Measurements from ENCODE around the gene COIL.
A peak's percentile ranks its signal among the peaks of the same experiment; 100 is the strongest.

The COIL gene

DNA sequence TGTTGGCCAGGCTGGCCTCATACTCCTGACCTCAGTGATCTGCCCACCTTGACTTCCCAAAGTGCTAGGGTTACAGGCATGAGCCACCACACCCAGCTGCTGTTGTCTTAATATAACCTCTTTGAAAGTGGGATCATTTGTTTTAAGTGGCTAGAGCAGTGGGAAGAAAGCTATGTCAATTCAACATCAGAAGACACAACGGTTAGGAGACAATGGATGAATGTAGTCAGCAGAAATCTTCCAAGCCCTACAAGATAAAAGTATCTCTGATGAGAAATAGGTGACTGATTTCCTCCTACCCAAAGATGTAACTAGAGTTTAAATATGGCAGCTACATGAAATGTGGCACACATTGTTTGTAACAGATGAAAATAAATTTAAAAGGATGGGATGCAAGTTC, 27.0 kb downstream of the COIL start:
- H3K27ac ChIP-seq (ENCODE audit: low read depth, low read length), result no peak overlapping the region
- H3K4me3 ChIP-seq (ENCODE audit: low read depth, low read length), result no peak overlapping the region
- no peak overlapping the region for H3K9ac ChIP-seq (ENCODE audit: low read length)
- H3K27me3 ChIP-seq (ENCODE audit: control insufficient read depth, insufficient read depth, low read length), result no peaks in the 10 kb centered on the region
- H3K36me3 ChIP-seq (ENCODE audit: control insufficient read depth, insufficient read depth, low read length), result peaks cover 36% of the 10 kb centered on the region
- peaks cover 34% of the 10 kb centered on the region for H3K9me3 ChIP-seq (ENCODE audit: control insufficient read depth, insufficient read depth, low read depth, low read length)
- no peaks in the 10 kb centered on the region for H3K4me1 ChIP-seq (ENCODE audit: control insufficient read depth, insufficient read depth, low read length)

DNA sequence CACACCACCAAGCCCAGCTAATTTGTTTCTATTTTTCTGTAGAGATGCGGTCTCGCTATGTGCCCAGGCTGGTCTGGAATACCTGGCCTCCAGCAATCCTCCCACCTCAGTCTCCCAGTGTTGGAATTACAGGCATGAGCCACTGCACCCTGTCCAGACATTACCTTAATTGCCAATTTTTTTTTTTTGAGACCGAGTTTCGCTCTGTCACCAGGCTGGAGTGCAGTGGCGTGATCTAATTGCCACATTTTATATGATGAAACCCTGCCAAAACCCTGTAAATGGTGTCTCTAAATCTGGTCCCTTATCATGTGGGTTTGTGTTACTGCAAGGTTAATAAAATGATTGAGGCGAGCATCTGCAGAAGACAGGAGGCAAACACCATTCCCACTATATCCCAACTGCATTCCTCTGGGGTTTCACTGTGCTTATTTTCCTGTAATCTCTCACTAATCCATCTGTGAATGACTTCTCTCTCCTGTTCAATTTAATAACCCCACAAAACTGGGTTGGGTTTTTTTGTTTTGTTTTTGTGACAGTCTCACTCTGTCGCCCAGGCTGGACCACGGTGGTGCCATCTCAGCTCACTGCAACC, 27.6 kb downstream of the COIL start:
- no peak overlapping the region for H3K9ac ChIP-seq (ENCODE audit: low read length)
- peaks cover 40% of the 10 kb centered on the region for H3K9me3 ChIP-seq (ENCODE audit: control insufficient read depth, insufficient read depth, low read depth, low read length)
- no peak overlapping the region for H3K4me3 ChIP-seq (ENCODE audit: low read depth, low read length)
- H3K4me1 ChIP-seq (ENCODE audit: control insufficient read depth, insufficient read depth, low read length), result no peaks in the 10 kb centered on the region
- no peaks in the 10 kb centered on the region for H3K27me3 ChIP-seq (ENCODE audit: control insufficient read depth, insufficient read depth, low read length)
- no peak overlapping the region for H3K27ac ChIP-seq (ENCODE audit: low read depth, low read length)
- H3K36me3 ChIP-seq (ENCODE audit: control insufficient read depth, insufficient read depth, low read length), result peaks cover 31% of the 10 kb centered on the region

DNA sequence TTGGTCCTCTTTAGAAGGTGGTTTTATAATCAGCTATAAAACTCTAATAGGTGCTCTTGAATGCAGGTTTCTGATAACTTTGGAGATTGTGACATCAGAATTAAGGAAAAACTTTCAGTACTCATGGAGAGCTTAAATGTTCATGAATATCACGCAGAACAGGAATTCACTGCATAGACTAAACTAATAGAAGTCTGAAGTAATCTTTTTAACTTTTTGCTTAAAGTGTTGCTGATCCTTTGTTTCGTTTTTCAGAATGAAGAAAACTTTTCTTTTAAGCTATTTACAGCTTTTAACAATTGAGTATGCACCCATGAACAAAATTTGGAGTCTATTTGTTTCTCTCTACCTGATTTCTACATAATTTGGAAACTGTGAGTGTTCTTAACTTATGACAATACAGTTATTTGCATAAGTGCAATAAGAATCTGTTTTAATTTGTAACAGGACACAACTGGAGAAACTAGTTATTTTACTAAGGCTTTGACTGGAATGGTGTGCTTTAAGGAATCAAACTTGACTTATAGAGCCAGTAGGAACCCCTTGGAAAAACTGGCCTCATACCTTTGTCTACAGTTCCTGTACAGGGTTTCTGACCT, 30.0 kb downstream of the COIL start:
- Histone ChIP-seq H3K9me3 (ENCODE audit: control insufficient read depth, insufficient read depth, low read depth, low read length) (peaks cover 40% of the 10 kb centered on the region), H3K27ac (ENCODE audit: low read depth, low read length) (no peak overlapping the region), H3K9ac (ENCODE audit: low read length) (no peak overlapping the region), H3K27me3 (ENCODE audit: control insufficient read depth, insufficient read depth, low read length) (no peaks in the 10 kb centered on the region), H3K36me3 (ENCODE audit: control insufficient read depth, insufficient read depth, low read length) (peaks cover 14% of the 10 kb centered on the region), H3K4me1 (ENCODE audit: control insufficient read depth, insufficient read depth, low read length) (peaks cover 9% of the 10 kb centered on the region; the same call in 1 of the 2 replicates), H3K4me3 (ENCODE audit: low read depth, low read length) (no peak overlapping the region)

DNA sequence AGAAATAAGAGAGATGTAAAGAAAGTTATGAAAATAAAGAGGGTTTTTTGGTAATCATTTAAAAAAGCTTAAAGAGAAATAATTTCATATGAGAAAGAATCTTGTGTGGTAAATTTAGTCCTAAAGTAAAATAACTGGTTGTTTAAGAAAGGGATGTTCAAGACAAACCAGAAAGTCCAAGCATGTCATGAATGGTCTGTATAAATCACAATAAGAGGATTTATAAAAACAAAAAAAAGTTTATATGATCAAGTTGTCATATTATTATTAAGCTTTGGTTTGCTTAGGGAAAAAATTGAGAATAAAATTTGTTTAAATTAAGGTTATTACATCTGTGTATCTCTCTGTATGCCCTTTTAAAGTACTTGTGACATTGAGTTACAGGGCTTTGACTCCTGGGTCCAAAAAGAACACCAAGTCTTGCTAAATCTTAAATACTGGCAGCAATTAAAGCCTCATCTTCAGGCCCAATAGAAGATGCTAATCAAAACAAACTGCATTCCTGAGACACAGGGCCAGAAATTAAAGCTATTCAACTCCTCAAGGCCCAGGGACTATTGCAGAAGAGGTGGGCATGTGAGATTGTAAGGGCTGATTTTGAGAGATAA, 31.4 kb downstream of the COIL start:
- Histone ChIP-seq H3K27ac (ENCODE audit: low read depth, low read length) (no peak overlapping the region), H3K4me3 (ENCODE audit: low read depth, low read length) (no peak overlapping the region), H3K36me3 (ENCODE audit: control insufficient read depth, insufficient read depth, low read length) (peaks cover 10% of the 10 kb centered on the region), H3K4me1 (ENCODE audit: control insufficient read depth, insufficient read depth, low read length) (peaks cover 11% of the 10 kb centered on the region; the same call in 1 of the 2 replicates), H3K9me3 (ENCODE audit: control insufficient read depth, insufficient read depth, low read depth, low read length) (peaks cover 40% of the 10 kb centered on the region), H3K27me3 (ENCODE audit: control insufficient read depth, insufficient read depth, low read length) (no peaks in the 10 kb centered on the region), H3K9ac (ENCODE audit: low read length) (no peak overlapping the region)

DNA sequence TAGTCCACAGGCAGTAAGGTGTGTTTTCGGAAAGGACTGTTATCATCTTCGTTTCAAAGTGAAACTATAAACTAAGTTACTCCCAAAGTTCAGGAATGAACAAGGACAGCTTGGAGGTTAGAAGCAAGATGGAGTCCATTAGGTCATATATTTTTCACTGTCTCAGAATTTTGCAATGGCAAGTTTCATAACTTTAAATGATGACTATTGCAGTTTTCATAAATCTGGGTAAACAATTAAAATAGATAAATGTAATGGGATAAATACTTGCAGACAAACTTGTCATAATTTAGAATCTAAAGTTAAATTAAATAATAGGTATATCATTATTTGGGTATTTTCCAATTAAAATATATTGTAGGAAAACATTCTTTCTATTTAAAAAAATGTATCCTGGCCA, 32.3 kb downstream of the COIL start:
- peaks cover 3% of the 10 kb centered on the region for H3K36me3 ChIP-seq (ENCODE audit: control insufficient read depth, insufficient read depth, low read length)

DNA sequence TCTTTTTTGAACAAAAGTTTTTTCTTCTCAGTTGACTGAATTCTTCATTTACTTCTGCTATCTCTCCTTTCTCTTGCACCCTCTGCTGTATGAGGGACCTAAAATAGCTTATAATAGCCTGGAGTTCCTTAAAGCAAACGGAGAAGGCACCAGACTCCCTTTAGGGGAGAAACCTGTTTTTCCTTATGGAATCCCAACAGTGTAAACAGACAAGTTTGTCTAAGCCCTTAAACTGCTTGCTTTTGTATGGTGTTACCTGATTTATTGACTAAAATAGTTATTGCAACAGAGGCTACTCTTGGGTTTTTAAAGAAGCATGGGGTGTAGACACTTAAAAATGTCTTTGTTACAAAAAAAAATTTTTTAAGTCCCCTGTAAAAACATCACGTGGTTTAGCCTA, 34.1 kb downstream of the COIL start:
- peak overlapping the region; percentile 84 for H3K27ac ChIP-seq (ENCODE audit: low read depth, low read length)
- no peaks in the 10 kb centered on the region for H3K27me3 ChIP-seq (ENCODE audit: control insufficient read depth, insufficient read depth, low read length)
- H3K9ac ChIP-seq (ENCODE audit: low read length), result peak overlapping the region; percentile 39
- H3K4me1 ChIP-seq (ENCODE audit: control insufficient read depth, insufficient read depth, low read length), result peaks cover 14% of the 10 kb centered on the region; the same call in 1 of the 2 replicates
- H3K4me3 ChIP-seq (ENCODE audit: low read depth, low read length), result 0 out of 2 replicates have a peak overlapping the region, but pooled peaks have one; percentile 6
- peaks cover 32% of the 10 kb centered on the region for H3K9me3 ChIP-seq (ENCODE audit: control insufficient read depth, insufficient read depth, low read depth, low read length)
- H3K36me3 ChIP-seq (ENCODE audit: control insufficient read depth, insufficient read depth, low read length), result no peaks in the 10 kb centered on the region

More for the DNA sequence above, 32.3 kb downstream of the COIL start:
- no peaks in the 10 kb centered on the region for H3K27me3 ChIP-seq (ENCODE audit: control insufficient read depth, insufficient read depth, low read length)
- peaks cover 43% of the 10 kb centered on the region for H3K9me3 ChIP-seq (ENCODE audit: control insufficient read depth, insufficient read depth, low read depth, low read length)
- H3K4me3 ChIP-seq (ENCODE audit: low read depth, low read length), result no peak overlapping the region
- no peak overlapping the region for H3K27ac ChIP-seq (ENCODE audit: low read depth, low read length)
- peaks cover 14% of the 10 kb centered on the region; the same call in 1 of the 2 replicates for H3K4me1 ChIP-seq (ENCODE audit: control insufficient read depth, insufficient read depth, low read length)
- no peak overlapping the region for H3K9ac ChIP-seq (ENCODE audit: low read length)

DNA sequence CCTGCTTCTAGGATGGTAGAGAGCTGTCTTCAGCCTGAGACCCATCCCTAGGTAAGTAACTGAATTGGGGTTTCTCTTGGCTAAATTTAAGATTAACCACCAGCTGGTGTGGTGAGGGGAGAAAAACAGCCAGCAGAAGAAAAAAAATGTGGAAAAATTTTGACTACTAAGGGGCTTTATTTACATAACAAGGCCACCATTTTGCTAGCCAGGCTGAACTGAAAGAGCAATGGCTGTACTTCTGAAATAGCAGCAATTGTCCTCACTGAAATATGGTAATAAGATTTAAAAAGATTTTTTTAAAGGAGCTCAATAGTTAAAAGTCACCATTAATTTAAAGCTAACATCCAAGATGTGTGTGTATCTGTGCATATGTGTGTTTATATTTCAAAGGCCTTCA, 34.6 kb downstream of the COIL start:
- H3K4me1 ChIP-seq (ENCODE audit: control insufficient read depth, insufficient read depth, low read length), result peaks cover 14% of the 10 kb centered on the region; the same call in 1 of the 2 replicates
- H3K4me3 ChIP-seq (ENCODE audit: low read depth, low read length), result 0 out of 2 replicates have a peak overlapping the region, but pooled peaks have one; percentile 6
- H3K9ac ChIP-seq (ENCODE audit: low read length), result peak overlapping the region; percentile 39
- peak overlapping the region; percentile 84 for H3K27ac ChIP-seq (ENCODE audit: low read depth, low read length)
- H3K36me3 ChIP-seq (ENCODE audit: control insufficient read depth, insufficient read depth, low read length), result no peaks in the 10 kb centered on the region
- no peaks in the 10 kb centered on the region for H3K27me3 ChIP-seq (ENCODE audit: control insufficient read depth, insufficient read depth, low read length)
- peaks cover 28% of the 10 kb centered on the region for H3K9me3 ChIP-seq (ENCODE audit: control insufficient read depth, insufficient read depth, low read depth, low read length)

DNA sequence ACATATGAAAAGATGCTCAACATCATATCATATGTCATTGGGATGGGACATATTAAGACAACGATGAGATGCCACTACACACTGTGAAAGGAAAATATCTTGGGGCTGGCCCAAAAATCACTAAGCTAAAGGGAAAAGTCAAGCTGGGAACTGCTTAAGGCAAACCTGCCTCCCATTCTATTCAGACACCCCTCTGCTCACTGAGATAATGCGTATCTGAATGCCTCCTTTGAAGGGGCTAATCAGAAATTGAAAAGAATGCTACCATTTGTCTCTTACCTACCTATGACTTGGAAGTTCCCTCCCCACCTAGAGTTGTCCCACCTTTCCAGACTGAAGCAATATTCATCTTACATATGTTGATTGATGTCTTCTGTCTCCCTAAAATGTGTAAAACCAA, 35.8 kb downstream of the COIL start:
- Histone ChIP-seq H3K36me3 (ENCODE audit: control insufficient read depth, insufficient read depth, low read length) (no peaks in the 10 kb centered on the region), H3K9ac (ENCODE audit: low read length) (no peak overlapping the region), H3K27ac (ENCODE audit: low read depth, low read length) (no peak overlapping the region), H3K27me3 (ENCODE audit: control insufficient read depth, insufficient read depth, low read length) (no peaks in the 10 kb centered on the region), H3K4me3 (ENCODE audit: low read depth, low read length) (no peak overlapping the region), H3K9me3 (ENCODE audit: control insufficient read depth, insufficient read depth, low read depth, low read length) (peaks cover 17% of the 10 kb centered on the region), H3K4me1 (ENCODE audit: control insufficient read depth, insufficient read depth, low read length) (peaks cover 14% of the 10 kb centered on the region; the same call in 1 of the 2 replicates)

DNA sequence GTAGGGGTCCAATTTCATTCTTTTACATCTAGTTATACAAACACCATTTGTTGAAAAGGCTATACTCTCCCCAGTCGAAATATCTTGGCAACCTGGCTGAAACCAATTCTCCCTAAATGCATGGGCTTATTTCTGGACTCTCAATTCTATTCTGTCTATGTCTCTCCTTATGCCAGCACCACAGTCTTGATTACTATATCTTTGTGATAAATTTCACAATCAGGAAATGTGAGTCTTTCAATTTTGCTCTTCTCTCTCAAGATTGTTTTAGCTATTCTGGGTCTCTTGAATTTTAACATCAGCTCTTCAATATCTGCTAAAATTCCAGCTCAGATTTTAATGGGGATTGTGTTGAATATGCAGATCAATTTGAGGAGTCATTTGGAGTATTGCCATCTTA, 41.1 kb downstream of the COIL start:
- Histone ChIP-seq H3K27me3 (ENCODE audit: control insufficient read depth, insufficient read depth, low read length) (peaks cover 13% of the 10 kb centered on the region), H3K27ac (ENCODE audit: low read depth, low read length) (no peak overlapping the region), H3K4me3 (ENCODE audit: low read depth, low read length) (no peak overlapping the region), H3K4me1 (ENCODE audit: control insufficient read depth, insufficient read depth, low read length) (peaks cover 9% of the 10 kb centered on the region), H3K9me3 (ENCODE audit: control insufficient read depth, insufficient read depth, low read depth, low read length) (peaks cover 3% of the 10 kb centered on the region; the same call in 1 of the 2 replicates), H3K36me3 (ENCODE audit: control insufficient read depth, insufficient read depth, low read length) (no peaks in the 10 kb centered on the region), H3K9ac (ENCODE audit: low read length) (no peak overlapping the region)

DNA sequence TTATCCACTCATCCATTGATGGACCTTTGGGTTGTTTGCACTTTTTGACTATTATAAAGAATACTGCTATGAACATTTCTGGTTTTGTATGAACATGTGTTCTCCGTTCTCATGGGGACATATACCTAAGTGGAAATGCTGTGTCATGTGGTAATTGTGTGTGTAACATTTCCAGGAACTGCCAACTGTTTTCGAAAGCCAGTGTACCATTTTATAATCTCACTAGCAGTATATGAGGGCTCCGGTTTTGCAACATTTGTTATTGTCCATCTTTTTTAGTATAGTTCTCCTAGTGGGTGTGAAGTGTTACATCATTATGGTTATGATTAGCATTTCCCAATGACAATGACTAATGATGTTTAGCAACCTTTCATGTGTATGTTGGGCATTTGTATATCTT, 41.9 kb downstream of the COIL start:
- no peak overlapping the region for H3K27ac ChIP-seq (ENCODE audit: low read depth, low read length)
- H3K4me3 ChIP-seq (ENCODE audit: low read depth, low read length), result no peak overlapping the region
- peaks cover 7% of the 10 kb centered on the region for H3K4me1 ChIP-seq (ENCODE audit: control insufficient read depth, insufficient read depth, low read length)

More for the DNA sequence above, 41.9 kb downstream of the COIL start:
- Histone ChIP-seq H3K9ac (ENCODE audit: low read length) (no peak overlapping the region), H3K9me3 (ENCODE audit: control insufficient read depth, insufficient read depth, low read depth, low read length) (peaks cover under 1% of the 10 kb centered on the region; the same call in 1 of the 2 replicates), H3K36me3 (ENCODE audit: control insufficient read depth, insufficient read depth, low read length) (no peaks in the 10 kb centered on the region), H3K27me3 (ENCODE audit: control insufficient read depth, insufficient read depth, low read length) (peaks cover 18% of the 10 kb centered on the region)
